K562 (cell line): Measurements from ENCODE around the gene CHL1.

Experiments
- SMC3 ChIP-seq: conservative IDR thresholded peaks from 2 replicates; pipeline ENCODE4 v1.6.1; 2011; ENCODE audit warnings: low read depth, low read length, improper control_type of control experiment; ENCODE audit not compliant: insufficient read depth
- ZNF232 ChIP-seq: sonication (generic); formaldehyde crosslinking; IDR thresholded peaks from 2 replicates; pipeline ENCODE4 v1.8.0; 2022; ENCODE audit warnings: mild to moderate bottlenecking, missing genetic modification reagents
- TF ChIP-seq, protein P1 (sequence below), 2 experiments: fragments of 450-650 bp; IDR thresholded peaks; 2 replicates each; pipeline ENCODE4 v1.6.1; 2016

DNA sequence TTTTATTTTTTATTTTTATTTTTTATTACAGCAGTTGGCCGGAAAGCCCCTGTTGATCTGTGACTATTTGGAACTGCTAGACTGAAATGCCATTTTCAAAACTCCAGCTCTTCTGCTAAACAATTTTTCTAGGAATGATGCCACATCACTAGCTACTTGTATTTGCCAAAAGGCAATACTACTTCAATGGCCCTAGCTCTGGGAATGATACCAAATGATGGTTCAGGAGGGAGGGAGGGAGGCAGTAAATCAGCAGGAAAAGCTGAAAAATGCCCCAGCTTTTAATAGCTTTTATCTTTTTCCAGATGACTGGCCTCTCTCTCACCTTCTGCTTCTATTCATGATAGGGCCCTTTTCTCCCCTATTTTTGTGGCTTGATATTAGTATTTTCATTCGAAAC lies 2.6 kb upstream of the CHL1 start:
- TF ChIP-seq, protein P1, sequence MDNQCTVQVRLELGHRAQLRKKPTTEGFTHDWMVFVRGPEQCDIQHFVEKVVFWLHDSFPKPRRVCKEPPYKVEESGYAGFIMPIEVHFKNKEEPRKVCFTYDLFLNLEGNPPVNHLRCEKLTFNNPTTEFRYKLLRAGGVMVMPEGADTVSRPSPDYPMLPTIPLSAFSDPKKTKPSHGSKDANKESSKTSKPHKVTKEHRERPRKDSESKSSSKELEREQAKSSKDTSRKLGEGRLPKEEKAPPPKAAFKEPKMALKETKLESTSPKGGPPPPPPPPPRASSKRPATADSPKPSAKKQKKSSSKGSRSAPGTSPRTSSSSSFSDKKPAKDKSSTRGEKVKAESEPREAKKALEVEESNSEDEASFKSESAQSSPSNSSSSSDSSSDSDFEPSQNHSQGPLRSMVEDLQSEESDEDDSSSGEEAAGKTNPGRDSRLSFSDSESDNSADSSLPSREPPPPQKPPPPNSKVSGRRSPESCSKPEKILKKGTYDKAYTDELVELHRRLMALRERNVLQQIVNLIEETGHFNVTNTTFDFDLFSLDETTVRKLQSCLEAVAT (IDR thresholded peaks at IDR 0.05): no peak
- TF ChIP-seq SMC3 (no peak), ZNF232 (no peak)
